GM21390 (cell line): ENCODE measurements around the gene TNIP2.
"Not testable (repeated sequence)": the region's sequence is repeated elsewhere in the genome, so short reads cannot be mapped to it uniquely, and the experiment has no call there.

Experiments
- ATAC-seq: cut with Tn5 transposase; IDR thresholded peaks from one replicate; pipeline ENCODE4 v1.9.1; 2021; ENCODE audit not compliant: unreplicated experiment

TNIP2 gene

GRCh38 chr4:2793586-2794485 lies 37.7 kb upstream of the TNIP2 start:
- no peak for ATAC-seq

- no peak for ATAC-seq
Observed at GRCh38 chr4:2792711-2793585, 36.8 kb upstream of the TNIP2 start, which contains the start of gene SH3BP2. Gene SH3BP2, plus strand, starts transcription at chr4:2793085. Its CDS starts 27,533 bp downstream, at chr4:2820618.

- ATAC-seq, result no peak
Observed at GRCh38 chr4:2792396-2792710, 36.2 kb upstream of the TNIP2 start.

- ATAC-seq, result no peak
Observed at GRCh38 chr4:2791518-2792395, 35.6 kb upstream of the TNIP2 start.

- no peak for ATAC-seq
Observed at GRCh38 chr4:2790583-2791517, 34.7 kb upstream of the TNIP2 start.

- no peak for ATAC-seq
Observed at GRCh38 chr4:2789793-2790582, 33.9 kb upstream of the TNIP2 start.

GRCh38 chr4:2789351-2789750 lies 33.2 kb upstream of the TNIP2 start:
- ATAC-seq, result no peak

- ATAC-seq, result no peak
Observed at GRCh38 chr4:2788532-2789103, 32.5 kb upstream of the TNIP2 start.

- no peak for ATAC-seq
Observed at GRCh38 chr4:2788101-2788500, 32.0 kb upstream of the TNIP2 start.

- peak; percentile 73 for ATAC-seq
Observed at GRCh38 chr4:2787230-2788100, 31.3 kb upstream of the TNIP2 start.

GRCh38 chr4:2786794-2787229 lies 30.7 kb upstream of the TNIP2 start:
- ATAC-seq, result no peak

GRCh38 chr4:2786152-2786671 lies 30.1 kb upstream of the TNIP2 start:
- ATAC-seq, result no peak

GRCh38 chr4:2785613-2786012 lies 29.5 kb upstream of the TNIP2 start:
- no peak for ATAC-seq

GRCh38 chr4:2783790-2784189 lies 27.7 kb upstream of the TNIP2 start:
- ATAC-seq, result no peak

- ATAC-seq, result no peak
Observed at GRCh38 chr4:2781911-2782310, 25.8 kb upstream of the TNIP2 start.

- not testable (repeated sequence) for ATAC-seq
Observed at GRCh38 chr4:2780643-2781042, 24.5 kb upstream of the TNIP2 start.

- no peak for ATAC-seq
Observed at GRCh38 chr4:2771264-2771663, 15.1 kb upstream of the TNIP2 start.
